Left ventricle myocardium superior (tissue), 1 donor: Measurements from ENCODE around the gene DNAJB2. TPM values are rescaled to one million over a fixed set of nuclear protein-coding genes. Genes with fewer than 3 reads are reported as not detected.
"Not testable (repeated sequence)": the region's sequence is repeated elsewhere in the genome, so short reads cannot be mapped to it uniquely, and the experiment has no call there.

Experiments
- ATAC-seq: fragments of 200-7000 bp; cut with Tn5 transposase; one replicate; pipeline ENCODE4 v1.9.1; 2020; ENCODE audit warnings: mild to moderate bottlenecking, moderate library complexity
- DNase-seq: peaks from one replicate; pipeline ENCODE4 v3.0.0-alpha.2; 2020
- intact Hi-C: fragments of 100-400 bp; cut with micrococcal nuclease; formaldehyde crosslinking; loops from one replicate; pipeline ENCODE4 v1.11.0; 2022
- total RNA-seq: library from RNA; stranded (reverse); fragmentation: NEBNext Ultra II Directional; extraction: Animal tissue kit (Norgen Biotek cat#: 25700); gene quantifications from one replicate; pipeline ENCODE4 v1.2.1, GENCODE V29; 2021
- donor health status: DM: no; HTN: yes; CAD: no; lungs with severe emphysema.

Gene DNAJB2
- total RNA-seq, 1 donor from 2014 or later = 74.9 TPM

DNA sequence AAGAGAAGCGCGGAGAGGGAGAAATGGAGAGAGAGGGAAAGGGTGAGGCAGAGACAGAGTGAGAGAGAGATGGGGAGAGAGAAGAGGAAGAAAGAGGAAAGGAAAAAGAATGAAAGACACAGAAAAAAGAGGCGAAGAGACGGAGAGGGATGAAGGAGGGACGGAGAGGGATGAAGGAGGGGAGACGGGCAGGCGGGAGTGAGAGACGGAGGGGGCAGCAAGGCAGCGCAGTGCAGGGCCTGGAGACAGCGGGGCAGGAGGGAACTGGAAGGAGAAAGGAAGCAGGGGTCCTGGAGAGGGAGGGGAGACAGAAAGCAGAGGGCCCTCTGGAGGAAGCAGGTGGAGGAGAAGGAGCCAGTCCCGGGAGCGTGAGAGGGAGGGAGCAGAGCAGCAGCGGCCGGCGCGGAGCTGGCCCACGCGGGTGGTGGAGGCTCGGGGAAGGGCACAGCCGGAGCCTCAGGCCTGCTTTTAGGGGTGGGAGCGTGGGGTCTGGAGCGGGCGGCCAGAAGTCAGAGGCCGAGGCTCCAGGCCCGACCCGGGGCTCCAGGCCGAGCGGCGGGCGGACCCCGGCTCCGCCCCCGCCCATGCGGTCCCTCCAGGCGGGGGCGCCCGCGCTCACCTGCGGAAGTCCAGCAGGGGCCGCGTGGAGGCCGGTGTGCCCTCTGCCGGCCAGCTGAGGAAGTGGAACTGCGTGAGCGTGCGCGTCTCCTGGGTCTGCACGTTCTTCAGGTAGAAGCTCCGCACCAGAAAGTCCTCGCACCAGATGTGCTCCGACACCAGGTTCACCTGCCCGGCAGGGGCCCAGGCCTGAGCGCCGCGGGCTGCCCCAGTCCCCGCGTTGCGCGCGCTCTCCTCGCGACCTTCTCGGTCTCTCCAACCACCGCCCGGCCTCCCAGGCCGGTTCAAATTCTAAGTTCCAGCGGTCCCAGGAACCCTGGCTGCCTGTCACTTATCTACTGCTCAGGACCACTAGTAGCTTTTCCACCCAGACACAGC is 15.5 kb downstream of the DNAJB2 start:
- intact Hi-C loops = loop anchor here (5.0 to 10.0 kb wide), 2 partner anchors 60 to 132 kb away; partner anchors contain the start of gene NHEJ1
- peak; percentile 93 for ATAC-seq
- DNase-seq = peak; percentile 94

- intact Hi-C loops = loop anchor here (5.0 to 10.0 kb wide), 2 partner anchors 61 to 134 kb away; partner anchors contain the start of gene NHEJ1
- DNase-seq (no peak), ATAC-seq (no peak)
Measured at GRCh38 chr2:219296142-219296541, 17.0 kb downstream of the DNAJB2 start.

DNA sequence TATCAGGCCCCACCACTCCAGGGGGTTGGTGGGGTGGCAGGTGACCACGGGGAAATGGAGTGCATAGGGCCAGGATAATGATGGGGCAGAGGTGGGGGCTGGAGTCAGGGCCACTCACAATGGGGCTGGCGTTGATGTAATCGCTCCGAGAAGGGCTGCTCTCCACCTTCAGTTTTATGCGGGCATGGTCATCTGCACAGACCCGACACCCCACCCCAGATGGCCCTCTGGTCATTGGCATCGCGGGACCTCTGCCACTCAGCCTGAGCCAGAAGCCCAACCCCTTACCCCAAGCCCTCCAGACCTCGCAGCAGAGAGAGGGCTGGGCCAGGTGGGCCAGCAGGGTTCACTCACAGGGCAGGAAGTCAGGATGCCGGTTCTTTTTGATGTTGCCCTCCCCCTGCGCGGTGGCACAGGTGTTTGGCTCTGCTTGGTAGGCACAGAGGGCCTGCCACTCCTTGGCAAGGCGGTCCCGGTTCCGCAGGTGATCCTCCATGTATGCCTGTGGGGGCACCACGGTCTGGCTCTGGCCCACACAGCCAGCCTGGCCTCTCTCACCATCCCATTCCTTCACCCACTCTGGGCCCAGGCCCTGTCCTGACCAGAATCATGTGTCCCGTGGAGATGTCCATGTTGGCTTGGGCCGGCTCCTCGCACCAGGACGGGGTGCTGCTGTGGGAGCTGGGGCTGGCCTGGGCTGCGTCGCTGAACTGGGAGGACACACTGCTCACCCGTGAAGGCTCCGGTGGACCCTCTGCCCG is 17.6 kb downstream of the DNAJB2 start:
- intact Hi-C loops = loop anchor here (5.0 to 10.0 kb wide), 2 partner anchors 62 to 135 kb away; partner anchors contain the start of gene NHEJ1
- ATAC-seq = no peak
- DNase-seq = no peak

- DNase-seq (no peak), ATAC-seq (no peak)
- intact Hi-C loops = loop anchor here (5.0 to 10.0 kb wide), 2 partner anchors 63 to 136 kb away; partner anchors contain the start of gene NHEJ1
Measured at GRCh38 chr2:219297766-219298456, 18.7 kb downstream of the DNAJB2 start.

DNA sequence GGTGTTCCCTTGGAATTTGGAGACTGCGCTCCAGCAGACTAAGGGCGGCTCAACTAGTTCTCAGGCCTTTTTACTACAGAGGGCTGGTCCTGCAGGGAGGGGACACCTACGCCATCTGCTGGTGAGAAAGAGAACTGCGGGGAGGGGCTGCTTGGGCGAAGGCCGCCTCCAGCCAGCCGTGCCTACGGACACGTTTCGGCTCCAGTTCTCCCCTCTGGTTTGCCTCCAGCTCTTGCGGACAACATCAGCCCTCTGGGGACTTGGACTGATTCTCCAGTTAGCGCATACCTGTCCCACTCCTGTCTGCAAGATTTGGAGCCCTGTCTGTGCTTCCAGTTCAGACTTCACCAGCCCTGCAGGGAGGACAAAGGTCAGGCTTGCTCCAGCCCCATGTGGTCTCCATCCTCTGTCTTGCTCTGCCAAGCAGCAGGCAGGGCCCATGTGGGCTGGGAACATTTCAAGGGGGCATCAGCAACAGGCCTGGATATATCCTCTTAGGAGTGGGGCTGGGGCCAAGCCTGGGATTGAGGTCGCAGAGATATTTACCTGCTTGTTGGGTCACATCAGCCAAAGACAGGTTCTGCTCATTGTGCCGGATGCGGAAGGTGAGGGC is 19.7 kb downstream of the DNAJB2 start:
- intact Hi-C loops = loop anchor here (5.0 to 10.0 kb wide), 2 partner anchors 64 to 137 kb away; partner anchors contain the start of gene NHEJ1
- peak; percentile 68 for ATAC-seq
- DNase-seq = peak; percentile 90

- intact Hi-C loops = loop anchor here (5.0 to 10.0 kb wide), 2 partner anchors 65 to 137 kb away; partner anchors contain the start of gene NHEJ1
- ATAC-seq = no peak
Measured at GRCh38 chr2:219299372-219299760, 20.2 kb downstream of the DNAJB2 start.

GRCh38 chr2:219300022-219300421 is 20.9 kb downstream of the DNAJB2 start:
- DNase-seq = no peak
- intact Hi-C loops = no loop called here
- no peak for ATAC-seq

More at GRCh38 chr2:219299372-219299760, 20.2 kb downstream of the DNAJB2 start:
- DNase-seq = no peak

GRCh38 chr2:219302412-219302968 is 23.3 kb downstream of the DNAJB2 start:
- ATAC-seq = no peak
- intact Hi-C loops = no loop called here
- DNase-seq = no peak

- ATAC-seq = no peak
- no peak for DNase-seq
- intact Hi-C loops = no loop called here
Measured at GRCh38 chr2:219304223-219304622, 25.1 kb downstream of the DNAJB2 start.

DNA sequence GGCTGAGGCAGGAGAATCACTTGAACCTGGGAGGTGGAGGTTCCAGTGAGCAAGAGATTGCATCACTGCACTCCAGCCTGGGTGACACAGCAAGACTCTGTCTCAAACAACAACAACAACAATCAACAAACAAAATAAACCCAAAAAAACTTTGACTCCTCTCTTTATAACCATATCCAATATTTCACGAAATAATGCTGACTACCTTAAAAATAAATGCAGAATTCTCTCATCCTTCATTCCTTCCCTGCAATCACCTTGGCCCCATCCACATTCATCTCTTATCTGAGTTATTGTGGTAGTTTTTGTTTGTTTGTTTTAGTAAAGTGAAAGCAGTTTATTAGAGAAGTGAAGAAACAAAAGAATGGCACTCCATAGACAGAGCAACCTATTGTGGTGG is 26.9 kb downstream of the DNAJB2 start:
- no peak for ATAC-seq
- intact Hi-C loops = no loop called here

GRCh38 chr2:219308142-219309101 is 29.3 kb downstream of the DNAJB2 start:
- DNase-seq = peak; percentile 83
- intact Hi-C loops = no loop called here
- ATAC-seq = peak; percentile 82

More for the DNA sequence above, 26.9 kb downstream of the DNAJB2 start:
- no peak for DNase-seq

DNA sequence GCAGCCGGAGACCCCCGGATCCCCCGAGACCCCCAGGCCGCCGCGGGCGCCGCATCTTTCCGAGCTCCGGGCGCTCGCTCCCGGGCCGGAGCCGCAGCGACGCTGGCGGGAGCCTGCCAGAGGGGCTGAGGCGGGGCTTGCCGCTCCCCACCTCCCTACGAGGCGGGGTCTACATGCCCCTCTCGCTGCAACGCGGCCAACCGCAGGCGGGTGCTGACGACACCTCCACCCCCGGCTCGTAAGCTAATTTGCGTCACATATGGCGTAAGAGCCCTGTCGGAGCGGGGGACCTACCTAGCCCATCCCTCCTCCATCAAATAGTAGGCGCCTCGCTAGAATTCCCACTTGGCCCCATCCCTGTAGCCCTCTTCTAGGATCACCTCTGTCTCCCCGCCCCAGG is 30.1 kb downstream of the DNAJB2 start, which contains the start of gene PTPRN:
Gene PTPRN, minus strand, starts transcription at position 124 of the 400 bp plus-strand sequence. Its CDS starts 69 bp downstream, at position 55.
- intact Hi-C loops = no loop called here
- DNase-seq (no peak), ATAC-seq (no peak)

- intact Hi-C loops, DNase-seq, ATAC-seq: not testable (repeated sequence)
Measured at GRCh38 chr2:219312683-219313263, 33.6 kb downstream of the DNAJB2 start.

DNA sequence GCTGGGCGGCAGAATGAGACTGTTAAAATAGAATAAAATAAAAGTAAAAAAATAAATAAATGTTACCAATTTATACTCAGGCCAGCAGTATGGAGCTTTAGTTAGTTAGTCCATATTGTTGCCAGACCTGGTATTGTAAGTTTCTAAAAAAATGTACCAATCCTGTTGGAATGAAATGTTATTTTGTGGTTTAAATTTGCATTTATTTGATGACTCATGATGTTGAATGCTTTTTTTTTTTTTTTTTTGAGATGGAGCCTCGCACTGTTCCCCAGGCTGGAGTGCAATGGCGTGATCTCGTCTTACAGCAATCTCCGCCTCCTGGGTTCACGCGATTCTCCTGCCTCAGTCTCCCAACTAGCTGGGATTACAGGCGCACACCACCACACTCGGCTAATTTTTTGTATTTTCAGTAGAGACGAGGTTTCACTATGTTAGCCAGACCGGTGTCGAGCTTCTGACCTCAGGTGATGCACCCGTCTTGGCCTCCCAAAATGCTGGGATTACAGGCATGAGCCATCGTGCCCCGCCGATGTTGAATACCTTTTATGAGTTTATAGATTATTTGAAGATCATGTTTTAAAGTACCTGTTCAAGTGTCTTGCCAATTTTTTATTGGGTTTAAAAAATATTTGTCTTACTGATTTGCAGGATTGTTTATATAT is 35.8 kb downstream of the DNAJB2 start:
- DNase-seq = no peak
- no peak for ATAC-seq
- intact Hi-C loops = no loop called here

GRCh38 chr2:219323434-219323833 is 44.3 kb downstream of the DNAJB2 start:
- ATAC-seq (no peak), DNase-seq (no peak)
- intact Hi-C loops = no loop called here

DNA sequence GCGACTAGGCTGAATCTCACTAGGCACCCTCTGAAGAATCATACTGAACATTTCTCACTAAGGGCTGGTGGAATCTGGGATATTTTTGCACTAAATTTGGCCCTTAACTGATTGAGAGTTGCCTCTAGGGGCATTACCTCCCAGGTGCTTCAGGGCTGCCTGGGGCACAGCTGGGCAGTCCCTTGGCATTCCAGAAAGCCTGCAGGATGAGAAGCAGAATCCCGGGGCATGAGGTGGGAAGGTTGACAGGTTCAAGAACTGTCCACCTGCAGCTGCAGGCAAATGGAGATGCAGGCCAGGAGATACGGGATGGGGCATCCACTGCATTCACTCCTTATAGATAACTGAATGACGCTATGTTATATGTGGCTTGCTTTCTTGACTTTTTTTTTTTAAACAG is 46.0 kb downstream of the DNAJB2 start:
- ATAC-seq = no peak
- no peak for DNase-seq
- intact Hi-C loops = no loop called here
